ENCODE results near the gene STEAP4.

DNA sequence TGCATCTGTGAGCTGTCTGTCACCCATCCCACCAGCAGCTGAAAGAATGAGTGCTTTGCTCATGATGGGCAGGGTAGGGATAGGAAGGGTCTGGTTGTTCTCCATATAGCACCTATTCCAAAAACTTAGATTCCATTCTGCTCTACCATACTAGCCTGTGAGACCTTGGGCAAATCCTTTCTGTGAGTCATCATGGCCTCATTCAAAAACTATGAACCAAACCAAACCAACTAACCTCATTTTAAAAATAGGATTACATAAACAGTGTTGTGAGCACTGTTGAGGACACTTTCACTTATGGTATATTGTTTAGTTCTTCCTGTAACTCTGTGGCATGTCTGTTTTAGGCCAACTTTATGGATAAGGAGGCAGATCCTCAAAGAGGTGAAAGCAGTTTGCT lies 30.9 kb upstream of the STEAP4 start:
- TF ChIP-seq ZSCAN30 (CRISPR knock-in tag; IDR thresholded peaks at IDR 0.05) = no peak
- no peak for TF ChIP-seq MEIS1 (CRISPR knock-in tag; IDR thresholded peaks at IDR 0.05; ENCODE audit: borderline replicate concordance)
- no peak for TF ChIP-seq FOXM1 (CRISPR knock-in tag; IDR thresholded peaks at IDR 0.05)
- TF ChIP-seq RNF219 (CRISPR knock-in tag; IDR thresholded peaks at IDR 0.05) = no peak
- TF ChIP-seq PAX8 (CRISPR knock-in tag; IDR thresholded peaks at IDR 0.05; ENCODE audit: borderline replicate concordance) = no peak
